GM12878 (cell line): ENCODE results near the gene NTM.

Experiments used
- BACH1 ChIP-seq: fragments of 450-650 bp; IDR thresholded peaks from 2 replicates; pipeline ENCODE4 v1.6.1; 2017; ENCODE audit warnings: mild to moderate bottlenecking, borderline replicate concordance
- DPF2 ChIP-seq: fragments of 450-650 bp; IDR thresholded peaks from 2 replicates; pipeline ENCODE4 v1.6.1; 2017; ENCODE audit warnings: mild to moderate bottlenecking
- NFIC ChIP-seq: IDR thresholded peaks from 2 replicates; pipeline ENCODE4 v1.6.1; 2012; ENCODE audit warnings: low read depth, mild to moderate bottlenecking, inconsistent platforms, low read length, moderate library complexity
- NFYB ChIP-seq: IDR thresholded peaks from 2 replicates; pipeline ENCODE4 v1.6.1; 2011; ENCODE audit warnings: low read depth, mild to moderate bottlenecking, low read length, improper control_type of control experiment, moderate library complexity; ENCODE audit not compliant: insufficient read depth
- PAX8 ChIP-seq: fragments of 450-650 bp; IDR thresholded peaks from 2 replicates; pipeline ENCODE4 v1.6.1; 2017; ENCODE audit warnings: mild to moderate bottlenecking, moderate library complexity
- SMARCA5 ChIP-seq: fragments of 450-650 bp; IDR thresholded peaks from 2 replicates; pipeline ENCODE4 v1.6.1; 2017; ENCODE audit warnings: mild to moderate bottlenecking
- ZNF274 ChIP-seq: IDR thresholded peaks from one replicate; pipeline ENCODE4 v1.8.0; 2011; ENCODE audit not compliant: insufficient read length, insufficient read depth
- TF ChIP-seq, protein P1 (sequence below): IDR thresholded peaks from 2 replicates; pipeline ENCODE4 v1.6.1; 2011; ENCODE audit warnings: low read depth, mild to moderate bottlenecking, low read length, moderate library complexity, borderline replicate concordance; ENCODE audit errors: extremely low read depth
- TF ChIP-seq, protein P2 (sequence below): IDR thresholded peaks from 2 replicates; pipeline ENCODE4 v1.6.1; 2012; ENCODE audit warnings: low read depth, low read length, improper control_type of control experiment

DNA sequence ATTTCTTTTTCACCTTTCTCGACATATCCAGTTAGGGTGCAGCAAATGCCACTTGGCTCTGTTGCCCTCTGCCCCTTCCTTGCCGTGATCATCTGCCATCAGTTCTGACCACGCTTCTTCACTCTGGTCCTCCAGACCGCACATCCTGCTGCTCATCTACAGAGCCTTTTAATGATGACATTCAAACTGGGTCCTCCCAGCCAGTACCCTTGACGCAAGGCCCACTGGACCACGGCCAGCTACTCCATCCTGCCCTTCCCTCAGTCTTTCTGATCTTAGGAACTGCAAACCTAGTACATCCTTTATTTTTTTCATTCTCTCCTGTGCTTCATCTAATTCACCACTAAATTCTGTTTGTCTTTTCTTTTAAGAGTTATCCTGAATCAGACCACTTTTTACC is 551.8 kb downstream of the NTM start:
- TF ChIP-seq, protein P1, sequence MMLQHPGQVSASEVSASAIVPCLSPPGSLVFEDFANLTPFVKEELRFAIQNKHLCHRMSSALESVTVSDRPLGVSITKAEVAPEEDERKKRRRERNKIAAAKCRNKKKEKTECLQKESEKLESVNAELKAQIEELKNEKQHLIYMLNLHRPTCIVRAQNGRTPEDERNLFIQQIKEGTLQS: no peak
- TF ChIP-seq, protein P2, sequence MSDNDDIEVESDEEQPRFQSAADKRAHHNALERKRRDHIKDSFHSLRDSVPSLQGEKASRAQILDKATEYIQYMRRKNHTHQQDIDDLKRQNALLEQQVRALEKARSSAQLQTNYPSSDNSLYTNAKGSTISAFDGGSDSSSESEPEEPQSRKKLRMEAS: no peak
- TF ChIP-seq NFIC (no peak), SMARCA5 (no peak), BACH1 (no peak), DPF2 (no peak), PAX8 (no peak), NFYB (no peak), ZNF274 (no peak)
